ENCODE measurements around the gene TRERF1.

DNA sequence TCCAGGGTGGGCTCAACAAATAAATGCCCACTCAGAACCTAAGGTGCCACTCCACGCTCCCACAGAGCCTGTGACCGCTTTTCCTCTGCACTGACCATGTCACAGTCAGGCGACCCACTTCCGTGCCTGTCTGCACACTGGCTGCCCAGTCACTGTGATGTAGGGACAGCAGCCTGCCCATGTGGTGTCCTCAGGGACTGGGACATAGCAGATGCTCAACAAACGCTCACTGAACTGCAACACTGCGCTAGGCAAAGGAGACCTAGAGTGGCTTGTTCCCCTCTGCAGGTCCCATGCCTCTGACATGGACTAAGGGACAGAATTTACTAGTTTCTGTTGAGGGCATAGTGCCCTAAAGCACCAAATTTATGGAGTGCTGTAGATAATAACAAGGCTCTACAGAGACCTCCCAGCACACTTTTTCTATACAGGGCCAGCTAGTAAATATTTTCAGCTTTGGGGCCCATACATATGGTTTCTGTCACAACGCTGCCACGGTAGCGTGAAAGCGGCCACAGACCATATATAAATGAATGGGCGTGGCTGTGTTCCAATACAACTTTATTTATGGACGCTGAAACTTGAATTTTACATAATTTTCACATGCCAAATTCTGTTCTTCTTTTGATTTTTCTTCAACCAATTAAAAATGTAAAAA, 176.2 kb downstream of the TRERF1 start:
- TF ChIP-seq EZH2 (IDR thresholded peaks at IDR 0.05; ENCODE audit: borderline replicate concordance, low read length): no peak
- TF ChIP-seq, protein P1, sequence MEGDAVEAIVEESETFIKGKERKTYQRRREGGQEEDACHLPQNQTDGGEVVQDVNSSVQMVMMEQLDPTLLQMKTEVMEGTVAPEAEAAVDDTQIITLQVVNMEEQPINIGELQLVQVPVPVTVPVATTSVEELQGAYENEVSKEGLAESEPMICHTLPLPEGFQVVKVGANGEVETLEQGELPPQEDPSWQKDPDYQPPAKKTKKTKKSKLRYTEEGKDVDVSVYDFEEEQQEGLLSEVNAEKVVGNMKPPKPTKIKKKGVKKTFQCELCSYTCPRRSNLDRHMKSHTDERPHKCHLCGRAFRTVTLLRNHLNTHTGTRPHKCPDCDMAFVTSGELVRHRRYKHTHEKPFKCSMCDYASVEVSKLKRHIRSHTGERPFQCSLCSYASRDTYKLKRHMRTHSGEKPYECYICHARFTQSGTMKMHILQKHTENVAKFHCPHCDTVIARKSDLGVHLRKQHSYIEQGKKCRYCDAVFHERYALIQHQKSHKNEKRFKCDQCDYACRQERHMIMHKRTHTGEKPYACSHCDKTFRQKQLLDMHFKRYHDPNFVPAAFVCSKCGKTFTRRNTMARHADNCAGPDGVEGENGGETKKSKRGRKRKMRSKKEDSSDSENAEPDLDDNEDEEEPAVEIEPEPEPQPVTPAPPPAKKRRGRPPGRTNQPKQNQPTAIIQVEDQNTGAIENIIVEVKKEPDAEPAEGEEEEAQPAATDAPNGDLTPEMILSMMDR (IDR thresholded peaks at IDR 0.05; ENCODE audit: low read length): no peak

Measured in OCI-LY1 (cell line).